ENCODE data around the gene TNS1. TPM values are rescaled to one million over a fixed set of nuclear protein-coding genes. Genes with fewer than 3 reads are reported as not detected.

Gene TNS1
- total RNA-seq, 4 donors from 2014 or later: 169 to 316 (median 229) TPM

GRCh38 chr2:217927601-217928323 lies 75.0 kb downstream of the TNS1 start:
- H3K4me1 ChIP-seq: peaks cover 100% of the 10 kb centered on the region in 2 donors
- no peaks in the 10 kb centered on the region for H3K36me3 ChIP-seq
- DNase-seq: peak in 1 of 2 donors; percentile 49
- WGBS, 2 donors: 49 to 70% methylated on average over 2 of the region's 2 CpGs
- TF ChIP-seq POLR2A (IDR thresholded peaks at IDR 0.05) (no peak), CTCF (IDR thresholded peaks at IDR 0.05) (no peak)
- no peak overlapping the region for H3K4me3 ChIP-seq (replicated peaks in 1 of 3)
- H3K27me3 ChIP-seq: no peaks in the 10 kb centered on the region
- H3K9me3 ChIP-seq: no peaks in the 10 kb centered on the region
- peak overlapping the region; percentile 96 to 99 (median 97) for H3K27ac ChIP-seq
- intact Hi-C loops (cut with DNase I): no loop called here

GRCh38 chr2:217926801-217927200 lies 76.0 kb downstream of the TNS1 start:
- peak overlapping the region; percentile 96 to 99 (median 97) for H3K27ac ChIP-seq
- WGBS, 2 donors: 93 to 95% methylated on average over 2 of the region's 2 CpGs
- no peak for TF ChIP-seq CTCF (IDR thresholded peaks at IDR 0.05)
- TF ChIP-seq POLR2A (IDR thresholded peaks at IDR 0.05): no peak
- no peaks in the 10 kb centered on the region for H3K36me3 ChIP-seq
- H3K4me3 ChIP-seq (replicated peaks in 1 of 3): no peak overlapping the region
- H3K27me3 ChIP-seq: no peaks in the 10 kb centered on the region
- H3K4me1 ChIP-seq: peaks cover 100% of the 10 kb centered on the region in 2 donors
- intact Hi-C loops (cut with DNase I): no loop called here
- no peak for DNase-seq
- H3K9me3 ChIP-seq: no peaks in the 10 kb centered on the region

- 84 to 87% methylated on average over 5 of the region's 5 CpGs for WGBS, 2 donors
- no peak for TF ChIP-seq CTCF (IDR thresholded peaks at IDR 0.05)
- no peak for TF ChIP-seq POLR2A (IDR thresholded peaks at IDR 0.05)
- no peak for DNase-seq
- no peaks in the 10 kb centered on the region for H3K27me3 ChIP-seq
- peak overlapping the region; percentile 96 to 99 (median 97) for H3K27ac ChIP-seq
- peaks cover 100% of the 10 kb centered on the region in 2 donors for H3K4me1 ChIP-seq
- H3K4me3 ChIP-seq (replicated peaks in 1 of 3): no peak overlapping the region
- intact Hi-C loops (cut with DNase I): no loop called here
- no peaks in the 10 kb centered on the region for H3K36me3 ChIP-seq
- H3K9me3 ChIP-seq: no peaks in the 10 kb centered on the region
Observed at GRCh38 chr2:217924346-217924901, 78.4 kb downstream of the TNS1 start.

- WGBS, 2 donors: 75 to 79% methylated on average over 8 of the region's 8 CpGs
- intact Hi-C loops (cut with DNase I): no loop called here
- no peaks in the 10 kb centered on the region for H3K9me3 ChIP-seq
- H3K27me3 ChIP-seq: no peaks in the 10 kb centered on the region
- no peak overlapping the region for H3K4me3 ChIP-seq (replicated peaks in 1 of 3)
- peaks cover 98 to 100% of the 10 kb centered on the region in 2 donors for H3K4me1 ChIP-seq
- no peak for TF ChIP-seq POLR2A (IDR thresholded peaks at IDR 0.05)
- no peak for TF ChIP-seq CTCF (IDR thresholded peaks at IDR 0.05)
- no peaks in the 10 kb centered on the region for H3K36me3 ChIP-seq
- H3K27ac ChIP-seq: peak overlapping the region; percentile 96 to 99 (median 97)
- DNase-seq: no peak
Observed at GRCh38 chr2:217923007-217923686, 79.6 kb downstream of the TNS1 start.

Data from thyroid gland (tissue), 4 donors.